Right atrium auricular region (tissue), 2 donors: Measurements from ENCODE around the gene ASIC4. TPM values are rescaled to one million over a fixed set of nuclear protein-coding genes. Genes with fewer than 3 reads are reported as not detected.

ENCODE experiments used
- DNase-seq: peaks from one replicate; pipeline ENCODE4 v3.0.0-alpha.2; 2019; ENCODE audit warnings: low spot score
- H3K27ac ChIP-seq, 2 donors: fragments of 200-600 bp; sonication (generic); 1 replicate in 1 of 2; 2 replicates in 1 of 2; pipeline ENCODE4 v1.5.1; 2016 to 2019
- H3K27me3 ChIP-seq, 2 donors: fragments of 200-600 bp; sonication (generic); one replicate each; pipeline versions ENCODE4 v1.5.1 to v1.6.0; 2017 to 2019
- H3K36me3 ChIP-seq: fragments of 200-600 bp; sonication (generic); one replicate; pipeline ENCODE4 v1.5.1; 2016
- H3K4me1 ChIP-seq, 2 donors: fragments of 200-600 bp; sonication (generic); one replicate each; pipeline versions ENCODE4 v1.5.1 to v1.6.0; 2017 to 2019
- H3K4me3 ChIP-seq, 2 donors: fragments of 200-600 bp; sonication (generic); 1 replicate in 1 of 2; 2 replicates in 1 of 2; pipeline ENCODE4 v1.5.1; 2017 to 2019; ENCODE audit warnings: mild to moderate bottlenecking in 1 of 2, moderate library complexity in 1 of 2
- H3K9me3 ChIP-seq, 2 donors: fragments of 200-600 bp; sonication (generic); one replicate each; pipeline ENCODE4 v1.5.1; 2019
- CTCF ChIP-seq, 2 donors: fragments of 200-600 bp; sonication (generic); IDR thresholded peaks; one replicate each; pipeline ENCODE4 v1.5.1; 2019; ENCODE audit warnings: antibody characterized with exemption in 2 of 2
- total RNA-seq, 2 donors: library from RNA; depleted of rRNA; stranded (reverse); fragments of >200 nt; gene quantifications; one replicate each; pipeline ENCODE4 v1.1.0, GENCODE V29; 2016

The ASIC4 gene
- total RNA-seq, 2 donors from 2014 or later = not detected

DNA sequence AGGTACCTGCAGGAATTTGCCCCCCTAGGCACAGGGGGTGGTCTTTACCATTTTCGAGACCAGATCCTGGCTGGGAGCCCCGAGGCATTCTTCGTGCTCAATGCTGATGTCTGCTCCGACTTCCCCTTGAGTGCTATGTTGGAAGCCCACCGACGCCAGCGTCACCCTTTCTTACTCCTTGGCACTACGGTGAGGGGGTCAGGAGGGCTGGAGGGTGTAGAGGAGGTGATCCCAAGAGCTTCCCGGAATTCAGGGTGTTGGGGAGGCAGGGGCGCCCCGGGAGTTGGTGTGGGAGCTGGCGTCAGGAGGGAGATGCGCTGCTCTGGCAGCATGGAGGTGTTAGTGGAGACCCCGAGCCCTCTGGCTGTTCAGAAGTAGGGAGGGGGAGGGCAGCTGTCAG lies 12.4 kb upstream of the ASIC4 start:
- DNase-seq = no peak
- peaks cover 33% of the 10 kb centered on the region for H3K36me3 ChIP-seq
- no peaks in the 10 kb centered on the region for H3K27me3 ChIP-seq
- H3K27ac ChIP-seq = no peak overlapping the region
- H3K9me3 ChIP-seq = no peaks in the 10 kb centered on the region
- no peak for TF ChIP-seq CTCF (IDR thresholded peaks at IDR 0.05)
- H3K4me3 ChIP-seq = no peak overlapping the region
- H3K4me1 ChIP-seq = peaks cover 0 to 26% of the 10 kb centered on the region in 2 donors

DNA sequence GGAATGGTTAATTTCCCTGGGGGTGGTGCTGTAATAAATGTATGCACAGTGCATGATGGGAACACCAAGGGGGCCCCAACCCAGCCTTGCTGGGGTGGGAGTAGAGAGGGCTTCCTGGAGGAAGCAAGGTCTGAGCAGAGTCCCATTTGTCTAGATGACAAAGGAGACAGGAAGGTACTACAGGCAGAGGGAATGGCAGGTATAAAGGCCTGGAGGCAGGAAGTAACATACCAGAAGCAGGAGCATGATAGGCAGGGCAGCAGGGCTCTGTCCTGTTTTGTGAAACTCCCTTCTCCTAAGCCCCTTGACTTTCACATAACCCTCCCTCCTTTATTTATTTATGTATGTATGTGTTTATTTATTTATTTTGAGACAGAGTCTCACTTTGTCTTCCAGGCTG lies 11.7 kb upstream of the ASIC4 start:
- no peaks in the 10 kb centered on the region for H3K27me3 ChIP-seq
- peaks cover 33% of the 10 kb centered on the region for H3K36me3 ChIP-seq
- no peak for DNase-seq
- H3K27ac ChIP-seq = no peak overlapping the region
- no peak for TF ChIP-seq CTCF (IDR thresholded peaks at IDR 0.05)
- H3K4me1 ChIP-seq = peaks cover 0 to 25% of the 10 kb centered on the region in 2 donors
- no peaks in the 10 kb centered on the region for H3K9me3 ChIP-seq
- no peak overlapping the region for H3K4me3 ChIP-seq

GRCh38 chr2:219505585-219505984 lies 8.7 kb upstream of the ASIC4 start:
- H3K9me3 ChIP-seq = no peaks in the 10 kb centered on the region
- no peak overlapping the region for H3K27ac ChIP-seq
- peaks cover 0 to 36% of the 10 kb centered on the region in 2 donors for H3K4me1 ChIP-seq
- H3K27me3 ChIP-seq = no peaks in the 10 kb centered on the region
- no peak for DNase-seq
- TF ChIP-seq CTCF (IDR thresholded peaks at IDR 0.05) = no peak
- no peak overlapping the region for H3K4me3 ChIP-seq
- H3K36me3 ChIP-seq = peaks cover 33% of the 10 kb centered on the region

GRCh38 chr2:219506153-219506801 lies 8.0 kb upstream of the ASIC4 start:
- Histone ChIP-seq H3K36me3 (peaks cover 33% of the 10 kb centered on the region), H3K27ac (no peak overlapping the region), H3K9me3 (no peaks in the 10 kb centered on the region), H3K4me1 (peaks cover 0 to 43% of the 10 kb centered on the region in 2 donors), H3K4me3 (no peak overlapping the region), H3K27me3 (no peaks in the 10 kb centered on the region)
- TF ChIP-seq CTCF (IDR thresholded peaks at IDR 0.05) = no peak
- DNase-seq = no peak

DNA sequence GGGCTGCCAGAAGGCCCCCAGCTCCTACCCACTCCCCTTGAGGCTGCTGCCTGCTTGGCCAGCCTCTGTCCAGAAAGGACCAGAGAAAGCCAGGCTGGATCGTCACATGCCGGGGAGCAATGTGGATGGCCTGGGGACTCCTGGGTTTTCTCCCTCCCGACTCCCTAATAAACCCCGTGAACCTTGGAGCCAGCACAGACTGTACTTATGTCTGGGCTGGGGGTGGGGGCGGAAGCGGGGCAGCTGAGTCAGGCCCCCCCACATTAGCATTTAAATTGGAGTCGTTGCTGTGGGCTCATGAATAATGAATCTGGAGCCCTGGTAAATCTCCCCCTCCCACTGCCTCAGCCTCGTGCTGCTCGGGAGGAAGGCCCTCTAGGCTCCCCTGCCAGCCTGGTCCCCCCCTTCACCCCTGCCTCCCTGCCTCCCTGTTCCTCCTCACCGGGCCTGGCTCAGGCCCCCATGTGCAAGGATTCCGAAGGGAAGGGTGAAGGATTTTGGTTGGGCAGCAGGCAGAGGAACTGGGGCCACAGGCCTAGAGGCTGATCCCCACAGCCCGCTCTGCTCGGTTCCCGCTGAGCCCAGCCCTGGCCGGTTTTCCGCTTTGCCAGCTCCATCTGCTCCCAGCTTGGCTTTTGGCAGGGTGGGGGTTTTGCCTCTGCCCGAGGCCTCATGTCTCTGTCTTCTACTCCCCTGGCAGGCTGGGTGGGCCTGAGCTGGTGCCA lies 7.3 kb upstream of the ASIC4 start:
- H3K4me3 ChIP-seq = no peak overlapping the region
- H3K4me1 ChIP-seq = peaks cover 0 to 50% of the 10 kb centered on the region in 2 donors
- no peaks in the 10 kb centered on the region for H3K27me3 ChIP-seq
- peaks cover 33% of the 10 kb centered on the region for H3K36me3 ChIP-seq
- peak overlapping the region; percentile 2 to 35 for H3K27ac ChIP-seq
- no peaks in the 10 kb centered on the region for H3K9me3 ChIP-seq
- no peak for DNase-seq
- TF ChIP-seq CTCF (IDR thresholded peaks at IDR 0.05) = no peak
